IPS-18c (cell line): Measurements from ENCODE around the gene IL25.
"Not testable (repeated sequence)": the region's sequence is repeated elsewhere in the genome, so short reads cannot be mapped to it uniquely, and the experiment has no call there.

Source experiments
- H3K4me3 ChIP-seq: 2 replicates; pipeline ENCODE4 v1.7.0; 2013; ENCODE audit warnings: low read depth, mild to moderate bottlenecking, low read length, moderate library complexity; ENCODE audit not compliant: insufficient read depth
- H3K9me3 ChIP-seq: one replicate; pipeline ENCODE4 v1.6.1; 2013; ENCODE audit warnings: mild to moderate bottlenecking, low read length, moderate library complexity; ENCODE audit not compliant: control insufficient read depth, insufficient read depth

Gene IL25

GRCh38 chr14:23372509-23372908, at the start of gene IL25:
TSS of gene IL25 (plus strand) at chr14:23372809.
- Histone ChIP-seq H3K4me3 (no peak within 1 kb of the TSS), H3K9me3 (no peaks in the 10 kb centered on the region)

- Histone ChIP-seq H3K9me3 (no peaks in the 10 kb centered on the region), H3K4me3 (no peak overlapping the region)
These were observed 48.7 kb upstream of the IL25 start for GRCh38 chr14:23323838-23324454.

- Histone ChIP-seq H3K9me3 (no peaks in the 10 kb centered on the region), H3K4me3 (no peak overlapping the region)
These were observed 48.2 kb upstream of the IL25 start for GRCh38 chr14:23324455-23324846.

GRCh38 chr14:23324993-23325392, 47.6 kb upstream of the IL25 start:
- Histone ChIP-seq H3K4me3 (no peak overlapping the region), H3K9me3 (no peaks in the 10 kb centered on the region)

GRCh38 chr14:23325746-23326145, 46.9 kb upstream of the IL25 start:
- H3K4me3 ChIP-seq, H3K9me3 ChIP-seq: not testable (repeated sequence)

GRCh38 chr14:23326491-23327332, 45.9 kb upstream of the IL25 start:
- no peaks in the 10 kb centered on the region for H3K9me3 ChIP-seq
- H3K4me3 ChIP-seq = no peak overlapping the region

GRCh38 chr14:23327947-23328744, 44.5 kb upstream of the IL25 start:
- Histone ChIP-seq H3K4me3 (no peak overlapping the region), H3K9me3 (no peaks in the 10 kb centered on the region)

GRCh38 chr14:23335623-23336022, 37.0 kb upstream of the IL25 start:
- no peaks in the 10 kb centered on the region for H3K9me3 ChIP-seq
- H3K4me3 ChIP-seq = no peak overlapping the region

- no peaks in the 10 kb centered on the region for H3K9me3 ChIP-seq
- no peak overlapping the region for H3K4me3 ChIP-seq
These were observed 32.9 kb upstream of the IL25 start for GRCh38 chr14:23339506-23340268.

GRCh38 chr14:23344481-23344880, 28.1 kb upstream of the IL25 start:
- H3K9me3 ChIP-seq = no peaks in the 10 kb centered on the region
- H3K4me3 ChIP-seq = no peak overlapping the region

GRCh38 chr14:23345987-23346692, 26.5 kb upstream of the IL25 start:
- Histone ChIP-seq H3K4me3 (no peak overlapping the region), H3K9me3 (no peaks in the 10 kb centered on the region)

- Histone ChIP-seq H3K4me3 (no peak overlapping the region), H3K9me3 (no peaks in the 10 kb centered on the region)
These were observed 25.8 kb upstream of the IL25 start for GRCh38 chr14:23346693-23347405.

- Histone ChIP-seq H3K4me3 (no peak overlapping the region), H3K9me3 (no peaks in the 10 kb centered on the region)
These were observed 25.0 kb upstream of the IL25 start for GRCh38 chr14:23347406-23348296.

- no peaks in the 10 kb centered on the region for H3K9me3 ChIP-seq
- no peak overlapping the region for H3K4me3 ChIP-seq
These were observed 24.3 kb upstream of the IL25 start for GRCh38 chr14:23348297-23348655.

- Histone ChIP-seq H3K9me3 (no peaks in the 10 kb centered on the region), H3K4me3 (no peak overlapping the region)
These were observed 23.3 kb upstream of the IL25 start for GRCh38 chr14:23349156-23349845.
